NCI-H1105 treated with DMSO at 0.1 percent for 48 hours (cell line): ENCODE data around the gene ALPK3.

ENCODE experiments used
- DNase-seq: peaks from one replicate; lab custom pipeline; 2025; lab: John Stamatoyannopoulos, UW

Gene ALPK3

DNA sequence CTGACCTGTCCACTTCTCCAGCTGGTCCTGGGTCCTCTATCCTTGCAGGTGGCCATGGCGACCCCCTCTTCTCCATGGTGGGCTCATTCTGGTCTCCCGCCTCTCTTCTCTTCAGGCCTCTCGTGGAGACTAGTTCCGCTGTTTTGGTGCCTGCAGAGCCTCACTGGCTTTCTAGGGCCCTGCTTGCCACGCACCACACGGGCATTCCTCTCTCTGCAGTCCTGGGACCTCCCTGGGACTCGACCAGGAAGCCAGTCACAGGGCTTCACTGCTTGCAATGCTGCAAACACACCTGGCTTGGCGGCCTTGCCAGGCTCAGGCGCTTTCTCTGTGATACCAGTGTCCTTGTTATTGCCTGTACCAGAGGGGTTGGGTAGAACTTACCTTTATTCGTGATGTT lies 76.5 kb downstream of the ALPK3 start:
- no peak for DNase-seq

DNA sequence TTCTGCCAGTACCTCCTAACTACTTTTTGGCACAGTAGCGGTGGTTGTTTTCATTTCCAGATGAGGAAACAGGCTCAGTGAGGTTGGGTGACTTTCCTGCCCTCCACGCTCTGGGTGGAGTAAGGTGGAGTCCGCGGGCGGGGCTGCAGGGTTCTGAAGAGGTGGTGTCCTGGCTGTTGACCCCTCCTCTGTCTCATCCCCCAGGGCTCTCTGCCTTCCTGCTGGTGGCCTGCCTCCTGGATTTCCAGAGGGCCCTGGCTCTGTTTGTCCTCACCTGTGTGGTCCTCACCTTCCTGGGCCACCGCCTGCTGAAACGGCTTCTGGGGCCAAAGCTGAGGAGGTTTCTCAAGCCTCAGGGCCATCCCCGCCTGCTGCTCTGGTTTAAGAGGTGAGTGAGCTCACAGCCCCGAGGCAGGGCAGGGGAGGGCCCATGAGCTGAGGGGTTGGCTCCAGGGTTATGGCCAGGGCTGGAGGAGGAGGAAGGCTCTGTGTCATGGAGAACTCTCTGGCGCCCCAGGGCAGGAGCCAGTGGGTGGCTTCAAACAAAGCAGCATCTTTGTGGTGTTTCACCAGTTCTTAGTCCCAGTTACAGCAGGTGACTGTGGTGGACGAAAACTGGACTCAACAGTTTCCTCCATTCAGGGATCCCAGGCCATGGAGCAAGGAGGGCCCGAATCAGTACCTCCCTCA lies 77.7 kb downstream of the ALPK3 start:
- DNase-seq, result no peak

DNA sequence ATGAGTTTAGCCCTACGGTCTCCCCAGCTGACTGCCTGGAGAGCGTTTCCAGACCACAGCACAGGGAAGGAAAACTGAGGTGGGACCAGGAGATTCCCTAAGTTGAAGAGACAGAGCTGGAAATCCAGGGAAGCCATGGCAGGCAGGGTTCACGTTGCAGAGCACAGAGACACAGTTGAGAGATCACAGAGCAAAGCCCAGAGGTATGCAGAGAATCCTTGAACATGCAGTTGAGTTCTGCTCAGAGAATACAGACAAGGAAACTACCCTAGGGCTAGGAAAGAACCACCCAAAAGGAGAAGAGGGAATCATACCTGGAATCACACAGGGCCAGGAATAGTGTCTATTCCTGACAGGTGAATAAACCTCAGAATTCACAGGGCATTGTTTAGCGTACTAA lies 81.6 kb downstream of the ALPK3 start:
- DNase-seq, result no peak

DNA sequence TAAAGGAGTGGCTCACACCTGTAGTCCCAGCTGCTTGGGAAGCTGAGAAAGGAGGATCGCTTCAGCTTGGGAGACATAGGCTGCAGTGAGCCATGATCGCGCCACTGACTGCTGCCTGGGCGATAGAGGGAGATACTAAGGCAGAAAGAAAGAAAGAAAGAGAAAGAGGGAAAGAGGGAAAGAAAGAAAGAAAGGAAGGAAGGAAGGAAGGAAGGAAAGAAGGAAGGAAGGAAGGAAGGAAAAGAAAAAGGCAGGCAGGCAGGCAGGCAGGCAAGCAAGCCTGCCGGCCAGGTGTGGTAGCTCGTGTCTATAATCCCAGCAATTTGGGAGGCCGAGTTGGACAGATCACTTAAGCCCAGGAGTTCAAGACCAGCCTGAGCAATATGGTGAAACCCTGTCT lies 82.6 kb downstream of the ALPK3 start:
- DNase-seq, result no peak

DNA sequence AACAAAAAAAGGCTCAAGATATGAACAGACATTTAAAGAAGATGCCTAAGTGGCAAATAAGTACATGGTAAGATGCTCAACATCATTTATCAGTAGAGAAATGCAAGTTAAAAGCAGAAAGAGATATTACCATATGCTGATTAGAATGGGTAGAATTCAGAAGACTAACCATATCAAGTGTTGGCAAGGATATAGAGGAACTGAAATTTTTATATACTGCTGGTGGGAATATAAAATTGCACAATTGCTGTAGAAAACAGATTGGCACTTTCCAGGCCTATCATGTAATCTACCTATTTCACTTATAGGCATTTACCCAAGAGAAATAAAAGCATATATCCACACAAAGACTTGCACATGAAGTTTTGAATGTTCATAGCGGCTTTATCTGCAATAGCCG lies 84.4 kb downstream of the ALPK3 start:
- DNase-seq, result no peak

DNA sequence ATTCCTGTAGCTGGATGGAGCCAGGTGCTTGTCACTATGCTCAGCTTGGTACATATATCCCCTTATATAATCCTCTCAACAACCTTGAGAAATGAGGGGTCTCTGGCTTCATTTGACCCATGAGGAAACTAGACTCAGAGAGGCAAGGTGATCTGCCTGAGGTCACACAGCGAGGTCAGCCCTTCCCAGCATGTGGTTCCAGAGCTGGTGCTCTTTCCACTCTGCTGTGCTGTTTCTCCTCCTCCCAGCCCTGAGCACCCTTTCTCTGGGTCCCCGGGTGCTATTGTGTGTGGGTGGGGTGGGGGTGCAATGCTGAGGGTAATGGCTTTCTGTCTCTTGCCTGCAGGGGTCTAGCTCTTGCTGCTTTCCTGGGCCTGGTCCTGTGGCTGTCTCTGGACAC lies 86.6 kb downstream of the ALPK3 start:
- no peak for DNase-seq

DNA sequence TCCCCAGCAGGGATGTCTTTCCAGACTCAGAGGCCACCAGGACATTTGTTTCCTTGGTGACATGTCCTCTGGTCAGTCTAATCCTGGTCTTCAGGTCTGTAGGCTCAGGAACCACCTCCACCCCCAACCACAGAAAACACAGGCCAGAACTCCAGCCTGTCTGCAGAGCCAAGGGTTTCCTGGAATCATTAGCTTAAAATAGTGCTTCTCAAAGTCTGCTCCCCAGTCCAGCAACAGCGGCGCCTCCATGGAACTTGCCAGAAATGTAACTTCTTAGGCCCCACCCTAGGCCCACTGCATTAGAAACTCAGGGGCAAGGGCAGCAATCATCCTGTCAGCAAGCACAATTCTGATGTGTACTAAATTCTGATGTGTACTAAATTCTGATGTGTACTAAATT lies 87.3 kb downstream of the ALPK3 start:
- no peak for DNase-seq

DNA sequence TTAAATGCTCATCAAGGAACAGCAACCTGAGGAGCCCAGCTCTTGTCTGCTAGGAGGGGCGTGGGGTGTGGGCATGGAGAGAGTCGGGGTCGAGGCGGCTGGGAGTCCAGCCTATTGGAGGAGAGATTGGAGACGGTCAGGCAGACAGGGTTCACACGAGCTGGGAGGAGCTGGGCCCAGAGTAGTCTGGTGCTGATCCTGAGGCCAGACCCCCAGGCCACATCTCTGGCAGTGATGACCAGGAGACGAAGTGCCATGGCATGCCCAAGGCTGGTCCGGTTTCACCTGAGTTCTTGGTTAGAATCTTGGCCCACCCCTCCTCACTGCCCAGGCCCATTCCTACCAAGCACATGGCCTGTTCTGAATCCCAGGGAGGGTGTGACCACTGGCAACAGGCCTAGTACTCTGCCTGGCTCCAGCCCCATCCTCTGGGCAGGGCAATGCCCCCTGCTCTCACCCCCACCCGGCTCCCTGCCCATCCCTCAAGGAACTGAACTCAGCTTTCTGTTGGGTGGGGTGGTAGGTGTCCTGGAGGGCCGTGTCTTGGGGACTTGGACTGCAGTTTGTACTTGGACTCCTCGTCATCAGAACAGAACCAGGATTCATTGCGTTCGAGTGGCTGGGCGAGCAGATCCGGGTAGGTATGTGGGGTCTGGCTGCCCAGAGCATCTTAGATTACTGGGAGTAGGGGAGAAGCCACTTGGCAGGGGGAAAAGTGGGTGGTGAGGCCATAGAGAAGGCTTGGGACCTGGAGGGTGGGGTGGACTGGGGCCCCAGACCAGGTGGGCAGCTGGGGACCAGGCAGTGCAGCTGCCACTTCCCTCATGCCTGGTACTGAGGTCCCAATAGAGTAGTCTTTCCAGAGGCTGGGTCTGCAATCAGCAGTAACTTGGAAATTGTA lies 88.1 kb downstream of the ALPK3 start:
- no peak for DNase-seq

DNA sequence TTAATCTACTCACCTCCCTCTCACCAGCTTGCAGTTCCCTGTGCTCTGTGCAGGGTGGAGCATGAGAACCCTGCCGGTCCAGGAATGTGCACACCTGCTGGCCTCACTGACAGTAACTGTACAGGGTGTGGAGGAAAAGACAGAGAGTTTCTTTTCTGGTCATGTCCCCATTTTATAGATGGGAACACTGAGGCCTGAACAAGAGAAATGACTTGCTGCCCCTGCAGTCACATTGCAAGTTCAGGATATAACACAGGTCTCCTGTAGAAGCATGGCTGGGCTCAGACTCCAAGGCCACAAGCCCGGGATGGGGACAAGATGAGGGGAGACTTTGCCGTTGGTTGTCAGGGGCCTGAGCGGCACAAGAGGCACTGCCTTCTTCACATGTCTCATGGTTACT lies 90.6 kb downstream of the ALPK3 start:
- no peak for DNase-seq

DNA sequence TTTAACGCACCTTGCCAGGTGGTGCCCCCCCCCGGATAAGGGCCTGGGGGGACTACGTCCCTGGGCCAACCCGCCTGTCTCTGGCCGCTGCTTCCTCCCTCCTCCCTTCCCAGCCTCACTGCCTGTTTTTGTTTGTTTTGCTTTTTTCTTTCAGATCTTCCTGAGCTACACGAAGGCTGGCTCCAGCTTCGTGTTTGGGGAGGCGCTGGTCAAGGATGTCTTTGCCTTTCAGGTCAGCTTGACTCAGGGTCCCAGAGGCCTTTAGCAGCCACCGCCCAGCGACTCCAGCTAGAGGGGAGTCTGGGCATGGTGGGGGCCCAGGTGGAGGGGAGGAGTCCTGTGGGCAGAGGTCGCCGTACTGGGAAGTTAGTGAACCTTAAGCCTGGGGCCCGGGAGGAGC lies 91.4 kb downstream of the ALPK3 start:
- DNase-seq, result no peak

DNA sequence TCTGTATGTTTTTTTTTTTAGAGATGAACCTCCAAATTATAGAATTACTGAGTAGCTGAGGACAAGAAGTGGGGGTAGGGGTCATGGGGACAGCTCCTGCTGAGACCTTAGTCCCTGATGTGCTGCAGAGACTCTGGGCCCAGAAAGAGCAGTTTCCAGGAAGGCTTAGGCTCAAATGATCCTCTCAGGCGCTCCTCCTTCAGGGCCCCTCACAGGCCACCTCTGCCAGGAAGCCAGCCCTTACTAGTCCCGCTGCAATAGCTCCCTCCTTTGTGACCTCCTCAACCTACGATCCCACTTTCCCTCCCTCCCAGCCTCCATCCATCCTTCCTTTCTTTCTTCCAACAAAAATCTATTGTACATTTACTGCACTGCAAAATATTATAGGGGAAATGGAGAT lies 91.9 kb downstream of the ALPK3 start:
- DNase-seq, result no peak

DNA sequence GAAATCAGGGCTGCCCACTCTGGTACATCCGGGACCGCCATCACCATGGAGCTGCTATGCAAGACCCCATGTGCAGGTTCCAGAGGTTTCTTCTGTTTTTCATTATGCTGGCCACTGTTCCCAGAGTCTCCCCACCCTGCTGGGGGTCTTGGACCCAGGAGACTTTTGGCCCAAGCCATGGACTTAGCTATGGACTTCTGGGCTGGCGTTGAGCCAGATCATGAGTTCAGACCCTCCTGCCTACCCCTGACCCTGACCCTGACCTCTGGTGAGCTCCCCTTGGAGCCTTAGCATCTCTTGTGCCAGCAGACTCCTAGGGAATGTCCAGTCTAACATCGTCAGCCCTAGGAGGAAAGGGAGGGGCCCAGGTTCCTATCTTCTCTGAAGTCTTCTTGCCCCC lies 92.6 kb downstream of the ALPK3 start:
- DNase-seq, result no peak

DNA sequence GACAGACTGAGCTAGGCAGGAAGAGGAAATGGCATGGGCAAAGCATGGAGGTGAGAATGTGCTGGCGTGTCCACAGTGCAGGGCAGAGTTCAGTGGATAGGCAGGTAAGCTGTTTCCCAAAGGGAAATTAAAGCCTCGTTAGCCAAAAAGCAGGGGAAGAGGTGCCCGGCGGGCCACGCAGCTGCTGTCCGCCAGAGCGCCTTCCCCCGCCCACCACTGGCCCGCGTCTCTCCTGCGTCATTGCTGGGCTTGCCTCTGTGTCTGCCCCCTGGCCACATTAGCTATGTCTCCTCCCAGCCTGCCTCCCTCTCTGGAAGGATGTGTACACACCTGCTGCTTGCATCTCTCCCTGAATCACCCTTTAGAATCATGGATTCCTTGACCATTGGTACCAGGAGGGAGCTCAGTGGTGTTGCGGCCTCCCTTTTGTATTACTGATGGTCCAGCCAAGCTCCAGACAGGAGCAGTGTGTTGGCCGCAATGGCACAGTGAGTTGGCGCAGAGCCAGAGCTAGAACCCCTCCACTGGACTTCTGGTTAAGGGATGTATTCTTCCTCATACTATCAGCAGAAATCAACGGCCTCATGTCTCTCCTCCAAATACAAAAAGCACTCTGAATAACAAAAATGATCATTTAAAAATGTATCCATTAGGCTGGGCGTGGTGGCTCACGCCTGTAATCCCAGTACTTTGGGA lies 93.9 kb downstream of the ALPK3 start:
- DNase-seq, result peak; percentile 7

DNA sequence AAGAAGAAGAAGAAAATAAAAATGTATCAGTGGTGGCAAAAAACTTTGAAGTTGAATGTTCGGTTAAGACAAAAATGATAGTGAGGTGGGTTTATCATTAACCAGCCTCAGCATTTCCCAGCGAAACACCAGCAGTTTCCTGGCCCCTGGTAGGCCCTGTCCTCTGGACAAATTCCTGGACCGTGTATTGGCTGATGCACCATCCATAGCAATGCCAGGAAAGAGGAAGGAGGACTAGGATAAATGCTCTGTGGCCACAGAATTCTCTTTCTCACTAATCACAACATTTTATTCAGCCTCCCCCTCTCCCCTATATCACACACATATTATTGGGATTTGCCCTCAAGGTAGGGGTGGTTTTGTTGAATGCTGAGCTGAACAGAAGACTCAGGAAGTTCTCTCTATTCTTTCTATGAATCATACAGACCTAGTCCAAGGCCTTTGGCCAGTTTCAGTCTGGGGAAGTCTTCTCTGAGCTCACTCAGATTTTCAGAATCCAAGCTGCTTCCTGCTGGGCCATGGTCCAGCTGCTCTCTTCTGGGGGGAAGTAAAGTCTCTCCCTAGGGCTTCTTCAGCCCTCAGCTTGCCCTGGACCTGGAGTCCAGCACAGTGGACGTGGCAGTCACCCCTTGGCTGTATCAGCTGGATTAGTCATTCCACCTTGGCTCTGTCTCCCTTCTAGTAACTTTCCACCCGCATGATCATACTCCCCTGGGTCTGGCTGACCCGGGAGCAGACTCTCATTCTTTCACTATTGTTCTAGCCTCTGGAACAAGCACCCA lies 94.9 kb downstream of the ALPK3 start:
- no peak for DNase-seq

DNA sequence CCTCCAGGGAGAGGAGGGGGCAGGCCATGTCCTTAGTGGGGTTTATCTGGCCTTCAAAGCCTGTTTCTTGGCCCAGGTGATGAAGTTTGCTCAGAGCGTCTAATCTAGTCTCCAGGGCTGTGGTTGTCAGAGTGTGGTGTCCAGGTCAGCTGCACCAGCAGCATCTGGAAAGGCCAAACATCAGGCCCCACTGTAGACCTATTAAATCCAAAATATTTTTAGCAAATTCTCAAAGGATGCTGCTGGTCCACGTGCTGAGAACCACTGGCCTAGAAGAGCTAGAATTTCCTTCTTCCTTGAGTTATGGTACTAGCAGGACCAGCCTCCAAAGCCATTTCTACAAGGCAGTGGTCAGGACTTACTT lies 96.2 kb downstream of the ALPK3 start:
- no peak for DNase-seq

DNA sequence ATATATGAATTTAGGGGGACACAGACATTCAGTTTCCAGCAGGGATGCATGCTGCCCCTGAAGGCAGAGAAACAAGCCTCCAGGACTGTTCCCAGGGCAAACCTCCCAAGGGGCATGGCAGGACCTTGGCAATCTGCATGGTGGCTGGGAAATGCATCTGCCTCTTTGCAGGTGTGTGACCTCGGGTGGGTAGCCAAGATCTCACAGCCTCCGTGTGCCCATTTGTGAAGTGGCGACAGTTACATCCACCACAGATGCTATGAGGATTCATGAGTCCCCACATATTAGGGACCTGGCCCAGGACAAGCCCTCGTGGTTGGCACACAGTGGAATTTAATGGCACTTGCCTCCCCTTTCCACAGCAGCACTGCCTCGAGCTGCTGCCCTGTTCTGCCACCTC lies 97.2 kb downstream of the ALPK3 start:
- DNase-seq, result no peak

DNA sequence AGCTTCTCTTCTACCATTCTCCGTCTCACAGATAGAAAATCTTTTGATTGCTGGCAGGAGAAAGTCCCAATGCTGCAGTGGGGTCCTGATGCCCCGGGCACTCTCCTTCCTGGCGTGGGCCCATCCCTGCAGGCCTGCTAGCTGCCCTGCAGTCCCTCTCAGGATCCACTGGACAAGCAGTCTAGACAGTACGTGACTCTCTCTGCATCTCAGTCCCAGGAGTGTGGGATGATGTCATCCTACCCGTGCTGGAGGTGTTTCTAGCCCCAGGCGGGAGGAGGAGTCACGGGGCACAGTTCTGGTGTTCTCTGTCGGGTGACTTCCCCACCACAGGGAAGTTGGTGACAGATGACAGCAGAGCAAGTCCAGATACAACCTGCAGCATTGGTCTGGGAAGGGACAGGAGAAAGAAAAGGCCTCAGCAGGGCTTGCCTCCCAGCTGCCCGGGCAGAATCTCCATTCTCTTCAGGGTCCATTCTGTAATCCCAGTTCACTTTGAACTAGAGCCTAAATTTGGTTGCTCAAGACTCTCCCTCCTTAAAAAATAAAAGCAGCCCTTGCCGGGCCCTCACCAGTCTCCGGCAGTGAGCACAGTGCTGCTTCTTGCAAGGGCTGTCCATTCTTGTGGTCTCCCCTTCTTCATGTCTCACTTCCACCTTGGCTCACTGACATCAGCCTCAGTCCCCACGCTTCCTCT lies 97.9 kb downstream of the ALPK3 start:
- DNase-seq, result no peak

DNA sequence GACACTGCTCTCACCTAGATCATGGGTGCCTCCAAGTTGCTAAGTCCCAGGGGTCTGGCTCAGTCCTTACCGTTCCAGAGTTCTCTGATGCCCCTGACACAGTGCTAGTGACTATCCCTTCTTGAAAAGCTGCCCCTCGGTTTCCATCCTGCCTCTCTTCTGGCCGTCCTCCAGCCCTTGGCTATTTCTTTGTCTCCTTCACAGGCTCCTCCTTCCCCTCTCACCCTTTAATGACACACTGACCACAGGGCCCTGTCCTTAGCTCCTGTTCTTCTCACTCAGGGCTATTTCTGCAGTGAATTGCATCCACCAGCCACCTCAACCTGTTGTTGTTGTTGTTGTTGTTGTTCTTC lies 98.4 kb downstream of the ALPK3 start:
- DNase-seq, result no peak

DNA sequence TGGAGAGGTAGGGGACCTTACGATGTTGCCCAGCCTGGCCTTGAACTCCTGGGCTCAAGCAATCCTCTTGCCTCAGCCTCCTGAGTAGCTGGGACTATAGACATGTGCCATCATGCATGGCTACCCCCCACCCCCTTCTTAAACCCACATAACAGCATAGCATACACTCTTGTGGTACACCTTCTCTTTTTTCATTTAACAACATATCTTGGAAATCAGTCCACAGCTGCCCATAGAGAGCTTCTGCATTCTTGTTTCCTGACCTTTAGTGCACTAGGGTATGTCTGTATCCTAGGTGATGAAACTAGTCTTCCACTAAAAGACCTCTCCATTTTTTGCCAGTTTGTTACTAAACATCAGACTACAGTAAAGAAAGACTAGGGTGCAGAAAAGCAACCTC lies 100.3 kb downstream of the ALPK3 start:
- DNase-seq, result no peak

DNA sequence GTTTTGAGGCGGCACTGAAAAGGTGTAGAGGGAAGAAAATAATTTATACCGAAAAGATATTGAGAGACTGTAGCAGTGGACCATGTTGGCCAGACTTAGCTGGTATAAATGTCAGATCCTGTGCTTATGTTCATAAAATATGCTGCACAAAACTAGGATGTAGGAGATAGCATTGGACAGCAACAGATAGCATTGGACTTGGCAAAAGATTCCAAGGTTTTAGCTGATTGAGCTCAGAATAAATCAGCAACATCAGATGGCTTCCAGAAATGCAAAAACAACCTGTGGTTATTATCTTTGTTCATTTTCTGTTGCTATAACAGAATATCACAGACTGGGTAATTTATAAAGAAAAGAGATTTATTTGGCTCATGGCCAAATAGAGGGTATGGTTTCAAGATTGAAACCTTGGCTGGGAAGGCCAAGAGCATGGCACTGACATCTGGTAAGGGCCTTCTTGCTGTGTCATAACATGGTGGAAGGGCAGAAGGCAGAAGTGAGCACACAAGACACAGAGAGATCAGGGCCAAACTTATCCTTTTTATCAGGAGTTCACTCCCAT lies 102.0 kb downstream of the ALPK3 start:
- DNase-seq, result no peak

DNA sequence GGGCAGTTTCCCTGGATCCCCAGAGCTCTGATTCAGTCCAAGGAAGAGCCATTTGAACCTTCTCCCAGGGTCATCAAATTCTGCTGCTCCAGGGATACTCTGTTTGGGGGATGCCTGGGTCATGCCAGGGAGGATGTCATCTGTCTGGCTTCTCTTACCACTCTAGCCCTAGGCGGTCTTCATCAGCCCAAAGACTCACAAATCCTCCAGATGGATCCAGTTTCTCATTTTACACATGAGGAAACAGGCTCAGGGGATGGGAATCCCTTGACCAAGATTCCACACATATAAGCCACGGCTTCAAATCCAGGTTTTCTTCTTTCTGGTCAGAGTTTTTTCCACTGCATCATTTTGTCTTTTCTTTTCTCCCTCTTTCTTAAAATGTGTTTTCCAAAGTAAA lies 104.0 kb downstream of the ALPK3 start:
- no peak for DNase-seq

DNA sequence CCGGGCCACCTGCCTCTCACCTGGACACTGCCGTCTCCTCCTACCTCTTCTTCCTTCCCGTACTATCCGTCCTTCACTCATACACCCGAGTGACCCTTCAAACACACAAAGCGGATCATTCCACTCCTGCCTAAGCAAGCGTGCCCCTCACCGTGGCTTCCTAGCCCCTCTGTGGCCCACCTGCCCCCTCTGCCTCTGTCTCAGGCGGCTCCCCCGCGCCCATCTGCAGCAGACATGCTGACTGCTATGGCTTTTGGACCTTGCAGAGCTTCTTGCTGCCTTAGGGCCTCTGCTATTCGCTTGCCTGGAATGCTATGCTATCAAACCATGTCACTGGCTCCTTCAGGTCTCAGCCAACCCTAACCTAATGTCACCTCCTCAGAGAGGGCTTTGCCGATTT lies 105.4 kb downstream of the ALPK3 start:
- DNase-seq, result no peak
